Endothelial cell of umbilical vein (primary cell): Measurements from ENCODE around the gene GFOD1. TPM values are rescaled to one million over a fixed set of nuclear protein-coding genes. Genes with fewer than 3 reads are reported as not detected.

Experiments used
- BruUV-seq: library from RNA; stranded (reverse); fragments of 400-500 nt; replicated peaks from 2 replicates; lab custom pipeline; 2021; lab: Mats Ljungman, UMichigan
- CTCF ChIA-PET: fragments of 300-600, 350-600 bp; sonication (Branson Sonifier 250); formaldehyde crosslinking; loops from one replicate; lab custom pipeline; 2021; ENCODE audit warnings: antibody characterized with exemption, inconsistent platforms; lab: Charles Lee
- POLR2A ChIA-PET: fragments of 300-600, 350-600 bp; sonication (Branson Sonifier 250); formaldehyde crosslinking; loops from one replicate; lab custom pipeline; 2021; ENCODE audit warnings: antibody characterized with exemption, inconsistent platforms; lab: Charles Lee
- DNase-seq: peaks from one replicate; pipeline ENCODE4 v3.0.0-alpha.2; 2011; ENCODE audit warnings: low read depth, low spot score
- FAIRE-seq: peaks from 2 replicates; lab custom pipeline; 2011; peaks lifted over from hg19 to GRCh38; lab: Jason Lieb, UNC
- H2AFZ ChIP-seq: 2 replicates; pipeline ENCODE4 v1.6.0; 2012; ENCODE audit warnings: low read depth, low read length, control low read depth, inconsistent platforms
- H3K27ac ChIP-seq: 2 replicates; pipeline ENCODE4 v1.5.1; 2011; ENCODE audit warnings: low read depth, mild to moderate bottlenecking, control low read depth, low read length, moderate library complexity; ENCODE audit not compliant: insufficient read depth
- H3K27me3 ChIP-seq, 2 experiments: 2 replicates each; pipeline versions ENCODE4 v1.6.0 to v1.6.1; 2011; ENCODE audit warnings: low read length in 2 of 2, mixed read lengths in 1 of 2; ENCODE audit not compliant: control insufficient read depth in 2 of 2, insufficient read depth in 2 of 2
- H3K36me3 ChIP-seq, 2 experiments: 2 replicates in 1 of 2; 3 replicates in 1 of 2; pipeline ENCODE4 v1.5.1; 2011; ENCODE audit warnings: low read length in 2 of 2, mild to moderate bottlenecking in 1 of 2, moderate library complexity in 1 of 2; ENCODE audit not compliant: control insufficient read depth in 2 of 2, insufficient read depth in 2 of 2; ENCODE audit errors: extremely low read depth in 1 of 2
- H3K4me1 ChIP-seq: 3 replicates; pipeline ENCODE4 v1.5.1; 2011; ENCODE audit warnings: mild to moderate bottlenecking, low read length; ENCODE audit not compliant: control insufficient read depth, insufficient read depth; ENCODE audit errors: extremely low read depth
- H3K4me2 ChIP-seq: 2 replicates; pipeline ENCODE4 v1.6.1; 2011; ENCODE audit warnings: low read length, control low read depth, mixed read lengths; ENCODE audit not compliant: insufficient read depth
- H3K4me3 ChIP-seq, 3 experiments: fragments of 200-600 bp in 1 of 3; sonication (generic), shearing (Covaris generic) in 1 of 3; replicated peaks in 1 of 3; 2 replicates each; pipeline ENCODE4 v1.5.1; 2011 to 2016; ENCODE audit warnings: control low read depth in 3 of 3, low read length in 3 of 3, mild to moderate bottlenecking in 2 of 3, inconsistent platforms in 1 of 3, low read depth in 1 of 3, moderate library complexity in 1 of 3; ENCODE audit not compliant: insufficient read depth in 1 of 3
- H3K79me2 ChIP-seq: 2 replicates; pipeline ENCODE4 v1.6.0; 2012; ENCODE audit warnings: low read length, inconsistent platforms; ENCODE audit not compliant: control insufficient read depth, insufficient read depth
- H3K9ac ChIP-seq: replicated peaks from 2 replicates; pipeline ENCODE3; 2011; ENCODE audit warnings: low read length, control low read depth; ENCODE audit not compliant: insufficient read depth; ENCODE audit errors: extremely low read depth
- H3K9me1 ChIP-seq: replicated peaks from 3 replicates; pipeline ENCODE4 v1.6.0; 2011; ENCODE audit warnings: mild to moderate bottlenecking, low read length; ENCODE audit not compliant: control insufficient read depth, insufficient read depth; ENCODE audit errors: extremely low read depth
- H3K9me3 ChIP-seq: replicated peaks from 2 replicates; pipeline ENCODE4 v1.5.1; 2012; ENCODE audit warnings: low read length, inconsistent platforms; ENCODE audit not compliant: control insufficient read depth, insufficient read depth
- H4K20me1 ChIP-seq: replicated peaks from 2 replicates; pipeline ENCODE3; 2011; ENCODE audit warnings: mild to moderate bottlenecking, low read length; ENCODE audit not compliant: control insufficient read depth, insufficient read depth; ENCODE audit errors: extremely low read depth
- FOS ChIP-seq: IDR thresholded peaks from 2 replicates; pipeline ENCODE4 v1.6.1; 2011; ENCODE audit warnings: mild to moderate bottlenecking, low read length, moderate library complexity, borderline replicate concordance; ENCODE audit not compliant: insufficient read depth
- GATA2 ChIP-seq: IDR thresholded peaks from 2 replicates; pipeline ENCODE4 v1.7.0; 2011; ENCODE audit warnings: low read depth, mild to moderate bottlenecking, moderate library complexity, mixed read lengths, low read length; ENCODE audit not compliant: insufficient read length, insufficient read depth
- JUN ChIP-seq: IDR thresholded peaks from 2 replicates; pipeline ENCODE4 v1.6.1; 2011; ENCODE audit warnings: borderline replicate concordance, low read depth; ENCODE audit not compliant: insufficient read length, insufficient read depth
- POLR2A ChIP-seq: IDR thresholded peaks from 2 replicates; pipeline ENCODE4 v1.6.1; 2012; ENCODE audit warnings: low read depth, mild to moderate bottlenecking, control low read depth, low read length
- dilution Hi-C: fragments of 300-500 bp; cut with MboI; formaldehyde crosslinking; loops from one replicate; pipeline ENCODE4 v1.15.0; 2019; ENCODE audit warnings: low sequenced_read_pairs; ENCODE audit not compliant: extremely low pct_ligation_motif_present
- intact Hi-C: fragments of 100-400 bp; cut with micrococcal nuclease; formaldehyde crosslinking; loops from one replicate; pipeline ENCODE4 v1.10.0; 2022
- polyA plus RNA-seq, 4 experiments: library from polyadenylated mRNA; depleted of rRNA in 3 of 4; stranded (reverse) in 3 of 4; unstranded in 1 of 4; fragments of >200 nt; gene quantifications; 2 replicates each; pipeline versions ENCODE4 v1.2.1 to v1.2.3, GENCODE V29; 2011 to 2012; ENCODE audit warnings: missing spikeins in 1 of 4
- total RNA-seq: library from RNA; stranded (reverse); gene quantifications from 2 replicates; pipeline ENCODE4 v1.2.3, GENCODE V29; 2021
- TF ChIP-seq, protein P1 (sequence below), 2 donors: IDR thresholded peaks; 1 replicate in 1 of 2; 2 replicates in 1 of 2; pipeline ENCODE4 v1.5.1; 2011; ENCODE audit warnings: low read length in 2 of 2, mild to moderate bottlenecking in 2 of 2, moderate library complexity in 2 of 2, control low read depth in 1 of 2, inconsistent platforms in 1 of 2, low read depth in 1 of 2; ENCODE audit not compliant: insufficient read depth in 1 of 2; ENCODE audit errors: extremely low read depth in 1 of 2
- TF ChIP-seq, protein P2 (sequence below): IDR thresholded peaks from 2 replicates; pipeline ENCODE4 v1.6.1; 2011; ENCODE audit not compliant: insufficient read depth, insufficient read length

GFOD1 gene
- total and polyA plus RNA-seq, 2 donors (not counting 3 experiments of a cell fraction or from before 2014, with no cell fraction given) = 12.1 to 24.1 TPM

DNA sequence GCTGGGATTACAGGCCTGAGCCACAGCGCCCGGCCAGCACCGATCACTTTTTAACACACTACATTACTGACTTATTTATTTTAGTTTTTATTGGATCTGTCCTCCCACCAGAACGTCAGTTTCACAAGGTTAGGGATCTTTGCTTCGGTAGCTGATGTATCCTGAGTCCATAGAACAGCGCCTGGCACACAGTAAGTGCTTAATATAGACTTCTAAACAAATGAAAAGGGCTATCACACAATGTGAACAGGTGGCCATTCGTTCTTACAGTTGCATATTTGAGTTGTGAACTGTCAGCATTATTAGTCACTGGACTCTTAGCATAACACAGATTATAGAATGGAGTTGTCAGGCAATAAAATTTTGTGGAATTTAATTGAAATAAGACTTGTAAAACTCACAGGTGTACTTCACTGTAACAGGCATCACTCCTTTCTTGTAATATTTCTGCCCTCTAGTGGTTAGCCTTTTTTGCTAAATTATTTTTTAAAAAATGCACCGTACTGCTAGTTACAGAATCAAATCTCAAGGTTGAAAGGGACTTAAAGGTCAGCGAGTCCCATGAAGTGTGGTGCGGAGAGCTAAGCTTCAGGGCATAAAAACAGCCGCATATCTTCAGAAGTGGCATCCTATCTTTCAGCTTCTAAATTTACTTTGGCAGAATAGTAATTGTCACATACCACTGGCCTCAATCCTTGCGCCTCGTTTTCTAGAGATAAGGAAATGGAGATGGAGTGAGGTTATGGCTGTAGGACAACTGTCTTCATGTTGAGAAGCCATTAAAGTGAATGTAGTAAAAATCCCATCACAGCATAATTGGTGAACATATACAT is 155.7 kb downstream of the GFOD1 start:
- no peaks in the 10 kb centered on the region for H3K36me3 ChIP-seq
- dilution Hi-C loops (loop anchor here (25.0 kb wide), 1 partner anchor 231 kb away; the partner anchor contains the start of gene SIRT5), intact Hi-C loops (loop anchor here (1.0 to 5.0 kb wide), 2 partner anchors 420 to 694 kb away; no protein-coding TSS in a partner anchor)
- peaks cover 29% of the 10 kb centered on the region for H3K4me1 ChIP-seq
- ChIA-PET CTCF (interaction anchor here (0.7 to 7.1 kb wide), 10 partner anchors 10 to 432 kb away, joined by 3 to 98 read pairs (median 5); partner anchors contain the start of genes GFOD1 and SIRT5), POLR2A (no interaction called here)
- H3K4me3 ChIP-seq = no peak overlapping the region
- no peak overlapping the region for H3K27ac ChIP-seq
- H3K79me2 ChIP-seq = no peaks in the 10 kb centered on the region
- H3K27me3 ChIP-seq = no peaks in the 10 kb centered on the region
- H3K9me3 ChIP-seq = no peaks in the 10 kb centered on the region
- H3K9me1 ChIP-seq = no peaks in the 10 kb centered on the region
- no peak for TF ChIP-seq POLR2A
- TF ChIP-seq, protein P1, sequence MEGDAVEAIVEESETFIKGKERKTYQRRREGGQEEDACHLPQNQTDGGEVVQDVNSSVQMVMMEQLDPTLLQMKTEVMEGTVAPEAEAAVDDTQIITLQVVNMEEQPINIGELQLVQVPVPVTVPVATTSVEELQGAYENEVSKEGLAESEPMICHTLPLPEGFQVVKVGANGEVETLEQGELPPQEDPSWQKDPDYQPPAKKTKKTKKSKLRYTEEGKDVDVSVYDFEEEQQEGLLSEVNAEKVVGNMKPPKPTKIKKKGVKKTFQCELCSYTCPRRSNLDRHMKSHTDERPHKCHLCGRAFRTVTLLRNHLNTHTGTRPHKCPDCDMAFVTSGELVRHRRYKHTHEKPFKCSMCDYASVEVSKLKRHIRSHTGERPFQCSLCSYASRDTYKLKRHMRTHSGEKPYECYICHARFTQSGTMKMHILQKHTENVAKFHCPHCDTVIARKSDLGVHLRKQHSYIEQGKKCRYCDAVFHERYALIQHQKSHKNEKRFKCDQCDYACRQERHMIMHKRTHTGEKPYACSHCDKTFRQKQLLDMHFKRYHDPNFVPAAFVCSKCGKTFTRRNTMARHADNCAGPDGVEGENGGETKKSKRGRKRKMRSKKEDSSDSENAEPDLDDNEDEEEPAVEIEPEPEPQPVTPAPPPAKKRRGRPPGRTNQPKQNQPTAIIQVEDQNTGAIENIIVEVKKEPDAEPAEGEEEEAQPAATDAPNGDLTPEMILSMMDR (IDR thresholded peaks at IDR 0.05; ENCODE audit: extremely low read depth in 1 of 2, insufficient read depth in 1 of 2, low read depth in 1 of 2, low read length in 2 of 2) = peak; percentile 39 to 42
- no peaks in the 10 kb centered on the region for H4K20me1 ChIP-seq
- H2AFZ ChIP-seq = no peak overlapping the region
- FAIRE-seq (no peak), DNase-seq (peak; percentile 57)
- H3K4me2 ChIP-seq = no peak overlapping the region
- no TSS peak for BruUV-seq
- H3K9ac ChIP-seq = no peak overlapping the region

DNA sequence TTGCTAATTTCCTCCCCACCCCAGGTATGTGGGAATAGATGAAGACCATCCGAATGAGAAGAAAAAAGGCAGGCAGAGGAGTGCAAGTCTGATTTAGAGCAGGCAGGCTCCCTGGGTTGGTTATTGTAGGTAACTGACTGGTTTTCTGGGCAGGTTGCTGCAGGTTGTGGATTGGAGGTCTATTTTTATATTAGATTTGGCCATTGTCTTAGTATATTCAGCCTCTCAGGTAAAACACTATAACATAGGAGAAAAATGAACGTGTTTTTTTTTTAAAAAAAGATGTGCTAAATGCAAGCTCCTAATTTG is 158.6 kb downstream of the GFOD1 start:
- TF ChIP-seq, protein P2, sequence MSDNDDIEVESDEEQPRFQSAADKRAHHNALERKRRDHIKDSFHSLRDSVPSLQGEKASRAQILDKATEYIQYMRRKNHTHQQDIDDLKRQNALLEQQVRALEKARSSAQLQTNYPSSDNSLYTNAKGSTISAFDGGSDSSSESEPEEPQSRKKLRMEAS = no peak
- TF ChIP-seq JUN = no peak
- TF ChIP-seq, protein P1 (IDR thresholded peaks at IDR 0.05; ENCODE audit: extremely low read depth in 1 of 2, insufficient read depth in 1 of 2, low read depth in 1 of 2, low read length in 2 of 2) = no peak
- no peak for TF ChIP-seq FOS
- no peak for TF ChIP-seq GATA2
- POLR2A ChIA-PET = interaction anchor here (0.8 to 1.9 kb wide), 5 partner anchors 26 to 398 kb away, joined by 4 to 5 read pairs (median 5); partner anchors contain the start of gene NOL7
- dilution Hi-C loops = loop anchor here (25.0 kb wide), 1 partner anchor 233 kb away; the partner anchor contains the start of gene SIRT5
- FAIRE-seq (no peak), DNase-seq (no peak)
- H3K27ac ChIP-seq = peak overlapping the region; percentile 36
- no peaks in the 10 kb centered on the region for H4K20me1 ChIP-seq
- H3K79me2 ChIP-seq = no peaks in the 10 kb centered on the region
- intact Hi-C loops = loop anchor here (1.0 to 5.0 kb wide), 7 partner anchors 22 to 383 kb away; partner anchors contain the start of genes NOL7 and RANBP9
- BruUV-seq = TSS peak; percentile 94
- no peaks in the 10 kb centered on the region for H3K27me3 ChIP-seq
- H2AFZ ChIP-seq = peak overlapping the region; percentile 28
- peaks cover 16% of the 10 kb centered on the region for H3K4me1 ChIP-seq
- no peaks in the 10 kb centered on the region for H3K9me3 ChIP-seq
- peak overlapping the region; percentile 73 for H3K4me2 ChIP-seq
- H3K4me3 ChIP-seq = peak overlapping the region; percentile 25 to 92 (median 76)
- CTCF ChIA-PET = interaction anchor here (0.6 to 7.1 kb wide), 15 partner anchors 9 to 691 kb away, joined by 3 to 98 read pairs (median 5); partner anchors contain the start of genes NOL7 and SIRT5
- no peaks in the 10 kb centered on the region for H3K9me1 ChIP-seq
- H3K9ac ChIP-seq = peak overlapping the region; percentile 95
- H3K36me3 ChIP-seq = no peaks in the 10 kb centered on the region
